GM19324 (cell line): ENCODE data around the gene MAPK8IP3.

ENCODE experiments used
- ATAC-seq: cut with Tn5 transposase; IDR thresholded peaks from one replicate; pipeline ENCODE4 v1.9.1; 2021; ENCODE audit warnings: mild to moderate bottlenecking, moderate library complexity; ENCODE audit not compliant: unreplicated experiment, low FRiP score

The MAPK8IP3 gene

GRCh38 chr16:1705688-1706385, at the start of gene MAPK8IP3:
MAPK8IP3 (plus strand) TSS chr16:1706195; CDS start chr16:1706340, 145 bp downstream.
- peak; percentile 87 for ATAC-seq

DNA sequence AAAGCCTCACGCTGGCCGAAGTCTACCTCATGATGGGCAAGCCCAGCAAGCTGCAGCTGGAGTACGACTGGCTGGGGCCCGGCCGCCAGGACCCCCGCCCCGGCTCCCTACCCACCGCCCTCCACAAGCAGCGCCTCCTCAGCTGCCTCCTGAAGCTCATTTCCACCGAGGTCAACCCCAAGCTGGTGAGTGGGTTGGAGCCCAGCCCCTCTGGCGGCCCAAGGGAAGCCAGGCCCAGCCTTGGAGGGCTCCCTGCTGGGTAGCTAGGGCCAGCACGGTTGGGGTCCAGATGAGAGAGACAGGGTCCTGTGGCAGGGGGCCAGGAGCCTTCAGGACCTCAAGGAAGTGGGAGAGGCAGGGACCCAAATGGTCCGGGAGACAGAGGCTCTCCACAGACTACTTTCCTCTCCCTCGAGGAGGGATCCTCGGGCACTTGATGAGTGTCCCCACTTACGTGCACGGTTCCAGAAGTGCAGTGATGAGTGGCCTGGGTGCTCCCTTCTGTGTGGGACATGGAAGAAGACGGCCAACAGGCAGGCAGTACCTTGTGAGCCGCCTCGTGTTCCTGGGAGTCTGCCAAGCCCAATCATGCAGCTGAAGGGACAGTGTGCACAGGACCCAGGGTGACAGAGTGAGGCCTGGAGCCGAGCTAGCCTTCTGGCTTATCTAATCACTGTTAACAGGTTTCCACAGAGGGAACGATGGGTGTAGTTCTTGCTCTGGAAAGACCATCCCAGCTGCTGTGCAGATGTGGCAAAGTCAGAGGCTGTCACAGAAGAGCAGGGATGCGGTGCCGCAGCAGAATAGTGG, 49.0 kb upstream of the MAPK8IP3 start:
- ATAC-seq, result no peak

DNA sequence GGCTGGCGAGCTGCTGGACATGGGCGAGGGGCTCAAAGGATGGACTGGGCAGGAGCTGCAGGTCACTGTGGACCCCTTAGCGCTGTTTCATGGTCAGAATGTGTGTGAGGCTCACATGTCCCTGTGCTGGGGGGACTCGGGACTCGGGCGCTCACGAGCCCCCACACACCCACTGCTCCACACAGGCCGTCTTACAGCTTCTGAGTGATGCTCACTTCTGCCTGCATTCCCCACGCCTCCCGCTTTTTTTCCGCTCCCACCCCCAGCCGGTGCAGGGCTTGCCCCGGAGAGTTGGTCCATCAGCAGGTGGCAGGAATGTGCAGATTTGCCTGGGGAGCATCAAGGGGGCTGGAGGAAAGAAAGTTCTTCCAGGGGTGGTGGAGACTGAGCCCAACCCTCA, 48.2 kb upstream of the MAPK8IP3 start:
- ATAC-seq, result no peak

GRCh38 chr16:1659031-1659430, 47.0 kb upstream of the MAPK8IP3 start:
- ATAC-seq, result no peak

DNA sequence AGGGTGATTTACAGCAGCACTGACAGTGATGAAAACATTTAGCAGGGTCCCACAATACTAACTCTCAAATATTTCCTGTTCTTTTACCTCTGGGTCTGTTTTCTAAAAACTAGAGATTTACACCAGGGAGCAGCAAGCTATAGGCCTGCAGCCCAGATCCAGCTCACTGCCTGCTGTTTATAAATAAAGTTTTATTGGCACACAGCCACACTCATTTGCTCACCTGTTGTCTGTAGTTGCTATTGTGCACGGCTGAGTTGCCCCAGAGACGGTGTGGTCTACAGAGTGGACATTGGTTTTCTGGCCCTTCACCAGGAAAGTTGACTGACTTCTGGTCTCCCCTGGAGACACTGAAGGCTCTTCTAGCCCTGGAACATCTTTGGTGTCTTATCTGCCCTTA, 44.2 kb upstream of the MAPK8IP3 start:
- no peak for ATAC-seq

GRCh38 chr16:1662543-1662942, 43.5 kb upstream of the MAPK8IP3 start:
- no peak for ATAC-seq

GRCh38 chr16:1665829-1666228, 40.2 kb upstream of the MAPK8IP3 start:
- no peak for ATAC-seq

GRCh38 chr16:1666316-1666715, 39.7 kb upstream of the MAPK8IP3 start:
- no peak for ATAC-seq

- no peak for ATAC-seq
These were observed 38.7 kb upstream of the MAPK8IP3 start for GRCh38 chr16:1667271-1667670.

DNA sequence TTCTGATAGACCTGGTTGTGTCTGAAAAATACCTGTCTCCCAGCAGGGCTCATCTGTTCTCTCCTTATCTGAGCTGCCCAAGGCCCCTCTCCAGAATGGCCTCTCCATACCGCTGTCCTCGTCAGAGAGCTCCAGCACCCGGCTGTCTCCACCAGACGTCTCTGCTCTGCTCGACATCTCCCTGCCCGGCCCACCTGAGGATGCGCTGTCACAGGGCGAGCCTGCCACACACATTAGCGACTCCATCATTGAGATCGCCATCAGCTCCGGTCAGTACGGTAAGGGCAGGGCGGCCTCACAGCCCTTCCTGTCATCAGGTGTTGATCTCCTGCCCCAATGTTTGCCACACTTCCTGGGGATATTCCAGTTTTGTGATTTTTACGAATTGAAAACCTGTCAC, 38.1 kb upstream of the MAPK8IP3 start:
- ATAC-seq, result no peak

- ATAC-seq, result no peak
These were observed 37.2 kb upstream of the MAPK8IP3 start for GRCh38 chr16:1668612-1669319.

DNA sequence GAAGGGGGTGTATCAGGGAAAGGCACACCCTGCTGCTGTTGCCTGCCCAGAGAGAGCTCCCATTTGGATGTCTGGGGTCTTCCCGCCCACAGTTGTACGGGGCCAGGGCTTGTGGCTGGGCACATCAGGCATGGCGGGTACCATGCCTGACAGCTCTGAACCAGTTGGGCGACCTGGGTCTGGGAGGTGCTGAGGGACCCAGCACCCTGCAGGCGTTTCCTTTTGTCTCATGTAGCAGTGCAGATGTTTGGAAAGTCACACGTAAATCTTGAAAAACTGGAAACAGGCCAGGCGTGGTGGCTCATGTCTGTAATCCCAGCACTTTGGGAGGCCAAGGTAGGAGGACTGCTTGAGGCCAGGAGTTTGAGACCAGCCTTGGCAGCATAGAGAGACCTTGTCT, 36.3 kb upstream of the MAPK8IP3 start:
- no peak for ATAC-seq

DNA sequence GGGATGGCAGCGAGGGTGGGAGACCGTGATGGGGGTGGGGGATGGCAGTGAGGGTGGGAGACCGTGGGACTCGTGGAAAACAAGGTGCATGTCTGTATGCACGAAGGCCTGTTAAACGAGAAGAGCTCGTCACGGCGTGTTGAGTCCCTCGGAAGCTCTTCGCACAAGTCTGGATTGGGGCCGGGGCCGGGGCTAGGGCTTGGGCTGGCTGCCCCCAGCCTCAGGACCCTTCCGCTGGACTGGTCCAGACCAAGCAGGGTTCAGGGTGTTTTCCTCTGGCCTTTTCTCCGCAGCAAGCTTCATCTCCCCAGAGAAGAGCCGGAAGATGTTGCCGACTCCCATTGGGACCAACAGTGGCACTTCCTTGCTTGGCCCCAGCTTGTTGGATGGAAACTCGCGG, 35.6 kb upstream of the MAPK8IP3 start:
- ATAC-seq, result no peak

- ATAC-seq, result no peak
These were observed 35.1 kb upstream of the MAPK8IP3 start for GRCh38 chr16:1670866-1671265.

GRCh38 chr16:1673424-1674151, 32.4 kb upstream of the MAPK8IP3 start:
- no peak for ATAC-seq

- ATAC-seq, result no peak
These were observed 31.7 kb upstream of the MAPK8IP3 start for GRCh38 chr16:1674306-1674705.

DNA sequence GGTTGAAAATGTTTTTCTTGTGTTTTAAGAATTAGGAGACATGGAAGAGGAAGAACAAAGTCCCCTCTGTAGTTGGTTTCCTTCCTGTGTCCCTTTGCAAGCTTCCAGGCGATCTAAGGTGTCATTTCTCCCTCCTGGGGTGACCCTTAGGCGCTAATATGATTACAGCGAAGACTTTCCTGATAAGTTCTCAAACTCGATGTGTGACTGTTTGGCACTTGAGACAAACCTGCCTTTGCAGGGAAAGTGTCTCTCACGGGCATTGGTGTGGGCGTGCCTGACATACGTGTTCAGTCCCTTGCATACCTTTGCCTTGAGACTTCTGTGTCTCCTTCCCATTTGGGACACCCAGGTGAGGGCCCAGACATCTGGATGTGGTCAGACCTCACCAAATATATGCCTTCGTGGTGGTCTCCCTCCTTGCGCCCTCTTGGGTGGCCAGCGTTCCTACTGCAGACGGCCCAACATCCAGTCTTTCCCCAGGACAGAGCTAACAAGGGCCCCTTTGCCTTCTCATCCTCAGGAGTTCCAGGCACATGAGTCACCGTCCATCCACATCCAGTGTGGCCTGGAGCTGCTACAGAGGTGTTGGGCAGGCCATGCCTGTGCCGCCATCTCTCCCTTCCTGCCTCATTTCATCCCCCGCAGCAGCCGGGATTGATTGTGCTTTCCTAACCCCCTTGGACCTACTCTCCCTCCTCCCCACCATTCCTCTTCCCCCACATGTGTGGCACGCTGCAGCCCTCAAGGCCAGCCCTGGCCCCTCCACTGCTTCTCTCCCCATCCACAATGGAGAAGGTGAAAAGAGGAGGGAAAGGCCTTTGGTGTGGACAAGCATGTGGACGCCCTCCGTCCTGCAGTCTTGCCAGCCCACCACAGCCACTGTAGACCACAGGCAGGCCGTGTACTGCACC, 31.0 kb upstream of the MAPK8IP3 start:
- ATAC-seq, result no peak

DNA sequence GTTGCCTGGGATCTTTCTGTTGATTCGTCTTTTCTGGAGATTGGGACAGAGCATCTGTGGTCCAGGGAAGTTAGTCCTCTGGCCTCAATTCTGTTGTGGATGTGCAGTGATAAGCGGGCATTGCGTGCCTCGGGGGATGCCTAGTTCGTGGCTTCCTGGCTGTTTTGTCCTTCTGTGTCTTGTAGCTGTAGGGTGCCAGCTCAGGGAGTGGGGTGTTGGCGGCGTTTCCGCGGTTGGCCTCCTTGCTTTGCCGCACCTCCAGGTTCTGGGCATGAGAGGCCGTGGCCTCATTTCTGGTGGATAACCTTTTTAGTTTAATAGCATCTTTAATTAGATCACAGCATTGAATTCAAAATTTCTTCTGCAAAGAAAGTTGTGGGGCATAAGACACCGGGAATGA, 29.3 kb upstream of the MAPK8IP3 start:
- ATAC-seq, result no peak

DNA sequence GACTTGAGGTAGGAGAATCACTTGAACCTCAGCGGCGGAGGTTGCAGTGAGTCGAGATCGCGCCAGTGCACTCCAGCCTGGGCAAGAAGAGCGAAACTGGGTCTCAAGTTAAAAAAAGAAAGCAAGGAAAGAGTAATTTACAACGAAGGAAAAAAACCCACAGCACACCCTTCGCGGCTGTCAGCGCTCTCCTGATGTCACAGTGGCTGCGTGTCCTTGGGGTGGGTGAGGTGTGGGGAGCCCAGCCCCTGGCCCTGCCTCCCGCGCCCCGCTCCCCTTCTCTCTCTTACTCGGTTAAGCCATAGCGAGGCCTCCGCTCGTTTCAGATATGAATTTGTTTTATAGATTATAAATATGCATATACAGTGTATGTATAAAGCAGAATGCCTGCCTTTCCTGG, 28.7 kb upstream of the MAPK8IP3 start:
- no peak for ATAC-seq
